HepG2 (cell line): ENCODE measurements around the gene MARCHF6. TPM values are rescaled to one million over a fixed set of nuclear protein-coding genes. Genes with fewer than 3 reads are reported as not detected.

ENCODE experiments used
- ATAC-seq: fragments of 200-7000 bp; cut with Tn5 transposase; 3 replicates; pipeline ENCODE4 v1.9.1; 2020; ENCODE audit warnings: mild to moderate bottlenecking, moderate library complexity
- BruUV-seq: library from RNA; stranded (reverse); fragments of 400-500 nt; replicated peaks from 2 replicates; lab custom pipeline; 2021; lab: Mats Ljungman, UMichigan
- CTCF ChIA-PET: fragments of 300-600 bp; formaldehyde crosslinking; extraction: SDS; loops from one replicate; lab custom pipeline; 2021; ENCODE audit warnings: low total read pairs, inconsistent platforms, low intra/inter-chr PET ratio; lab: Yijun Ruan, JAX
- POLR2A ChIA-PET: fragments of 350-600 bp; sonication (Branson Sonifier 250); formaldehyde crosslinking; loops from one replicate; lab custom pipeline; 2020; ENCODE audit warnings: antibody characterized with exemption, inconsistent platforms; lab: Yijun Ruan, JAX
- DNase-seq: peaks from one replicate; pipeline ENCODE4 v3.0.0-alpha.2; 2015; ENCODE audit warnings: low spot score
- FAIRE-seq: peaks from 3 replicates; lab custom pipeline; 2011; peaks lifted over from hg19 to GRCh38; lab: Jason Lieb, UNC
- H2AFZ ChIP-seq: one replicate; pipeline ENCODE4 v1.6.1; 2011; ENCODE audit warnings: low read length, inconsistent platforms
- H3K27ac ChIP-seq: fragments of 300-600 bp; 3 replicates; pipeline ENCODE4 v1.8.0; 2011; ENCODE audit warnings: mixed run types, mild to moderate bottlenecking, mixed read lengths, low read length, inconsistent platforms; ENCODE audit not compliant: insufficient read depth; ENCODE audit errors: extremely low read length
- H3K27me3 ChIP-seq, 2 experiments: fragments of 200-600 bp in 1 of 2; 2 replicates in 1 of 2; 3 replicates in 1 of 2; pipeline versions ENCODE4 v1.6.0 to v1.8.0; 2011; ENCODE audit warnings: low read length in 2 of 2, mild to moderate bottlenecking in 2 of 2, moderate library complexity in 2 of 2, inconsistent platforms in 1 of 2; ENCODE audit not compliant: insufficient read depth in 2 of 2, control insufficient read depth in 1 of 2
- H3K36me3 ChIP-seq, 2 experiments: fragments of 200-600 bp in 1 of 2; replicated peaks in 1 of 2; 2 replicates in 1 of 2; 3 replicates in 1 of 2; pipeline versions ENCODE4 v1.5.1 to v1.8.0; 2011; ENCODE audit warnings: low read length in 2 of 2, inconsistent platforms in 1 of 2; ENCODE audit not compliant: insufficient read depth in 2 of 2, control insufficient read depth in 1 of 2
- H3K4me1 ChIP-seq: 2 replicates; pipeline ENCODE4 v1.5.1; 2012; ENCODE audit warnings: low read length, inconsistent platforms; ENCODE audit not compliant: insufficient read depth
- H3K4me2 ChIP-seq: 2 replicates; pipeline ENCODE4 v1.6.0; 2011; ENCODE audit warnings: low read depth, low read length, inconsistent platforms
- H3K4me3 ChIP-seq, 3 experiments: fragments of 200-600 bp in 1 of 3; sonication (generic), shearing (Covaris generic) in 1 of 3; replicated peaks in 1 of 3; 2 replicates each; pipeline ENCODE4 v1.5.1; 2011 to 2016; ENCODE audit warnings: low read length in 3 of 3, inconsistent platforms in 2 of 3, low read depth in 2 of 3, mild to moderate bottlenecking in 2 of 3, control low read depth in 1 of 3, mixed read lengths in 1 of 3; ENCODE audit not compliant: insufficient read depth in 1 of 3
- H3K79me2 ChIP-seq: one replicate; pipeline ENCODE4 v1.6.1; 2011; ENCODE audit warnings: low read length, inconsistent platforms; ENCODE audit not compliant: insufficient read depth
- H3K9ac ChIP-seq: 2 replicates; pipeline ENCODE4 v1.6.0; 2011; ENCODE audit warnings: mild to moderate bottlenecking, low read depth, low read length, inconsistent platforms; ENCODE audit not compliant: insufficient read depth
- H3K9me3 ChIP-seq: 2 replicates; pipeline ENCODE4 v1.5.1; 2012; ENCODE audit warnings: mild to moderate bottlenecking, low read length
- H4K20me1 ChIP-seq: 2 replicates; pipeline ENCODE4 v1.6.0; 2011; ENCODE audit warnings: inconsistent platforms, mild to moderate bottlenecking, low read length, moderate library complexity; ENCODE audit not compliant: insufficient read depth
- HES4 ChIP-seq: sonication (generic); formaldehyde crosslinking; IDR thresholded peaks from 2 replicates; pipeline ENCODE4 v1.9.0; 2021; ENCODE audit warnings: mild to moderate bottlenecking, missing genetic modification reagents, borderline replicate concordance
- MEF2D ChIP-seq: sonication (generic); formaldehyde crosslinking; IDR thresholded peaks from 2 replicates; pipeline ENCODE4 v1.5.1; 2020; ENCODE audit warnings: mild to moderate bottlenecking, missing genetic modification reagents
- MIER3 ChIP-seq: IDR thresholded peaks from 2 replicates; pipeline ENCODE4 v1.6.1; 2016; ENCODE audit warnings: missing compliant biosample characterization, borderline replicate concordance
- MTF2 ChIP-seq: sonication (generic); formaldehyde crosslinking; IDR thresholded peaks from 2 replicates; pipeline ENCODE4 v1.5.0; 2020; ENCODE audit warnings: missing genetic modification reagents, borderline replicate concordance
- MXI1 ChIP-seq: IDR thresholded peaks from 3 replicates; pipeline ENCODE4 v1.6.1; 2012; ENCODE audit warnings: low read depth, low read length, inconsistent platforms, borderline replicate concordance
- NFE2 ChIP-seq: sonication (generic); formaldehyde crosslinking; IDR thresholded peaks from 2 replicates; pipeline ENCODE4 v1.4.0; 2020; ENCODE audit warnings: missing genetic modification reagents
- RCOR2 ChIP-seq: IDR thresholded peaks from 2 replicates; pipeline ENCODE4 v1.6.1; 2016; ENCODE audit warnings: missing biosample characterization, missing genetic modification reagents
- RORA ChIP-seq: sonication (generic); formaldehyde crosslinking; IDR thresholded peaks from 2 replicates; pipeline ENCODE4 v1.5.0; 2020; ENCODE audit warnings: mild to moderate bottlenecking, missing genetic modification reagents, moderate library complexity
- SNAI1 ChIP-seq: sonication (generic); formaldehyde crosslinking; IDR thresholded peaks from 2 replicates; pipeline ENCODE4 v1.5.0; 2020; ENCODE audit warnings: mild to moderate bottlenecking, missing genetic modification reagents, borderline replicate concordance
- SOX6 ChIP-seq, 2 experiments: fragments of 450-650 bp in 1 of 2; sonication (generic) in 1 of 2; formaldehyde crosslinking in 1 of 2; IDR thresholded peaks; 2 replicates each; pipeline versions ENCODE4 v1.4.0 to v1.6.1; 2017 to 2020; ENCODE audit warnings: antibody characterized with exemption in 1 of 2, mild to moderate bottlenecking in 1 of 2, missing genetic modification reagents in 1 of 2
- ZNF552 ChIP-seq: sonication (generic); formaldehyde crosslinking; IDR thresholded peaks from 2 replicates; pipeline ENCODE4 v1.9.0; 2022; ENCODE audit warnings: missing genetic modification reagents, mild to moderate bottlenecking, borderline replicate concordance
- ZNF672 ChIP-seq: sonication (generic); formaldehyde crosslinking; IDR thresholded peaks from 2 replicates; pipeline ENCODE4 v1.8.1; 2022; ENCODE audit warnings: missing genetic modification reagents
- ZNF775 ChIP-seq: sonication (generic); formaldehyde crosslinking; IDR thresholded peaks from 2 replicates; pipeline ENCODE4 v1.4.0; 2020; ENCODE audit warnings: missing genetic modification reagents, mild to moderate bottlenecking, moderate library complexity, borderline replicate concordance
- WGBS: methylation state at CpG from one replicate; pipeline ENCODE4 v1.1.6; 2017; ENCODE audit warnings: low lambda C conversion rate; 5-methylcytosine and 5-hydroxymethylcytosine counted together
- in situ Hi-C: cut with HindIII; loops from 2 replicates; pipeline ENCODE4 v1.10.0; 2017; ENCODE audit warnings: low pct_unique_long_range_greater_than_20kb; ENCODE audit not compliant: extremely low pct_ligation_motif_present
- intact Hi-C: fragments of 100-400 bp; cut with micrococcal nuclease; formaldehyde crosslinking; loops from one replicate; pipeline ENCODE4 v1.10.0; 2022; ENCODE audit not compliant: unreplicated experiment
- polyA plus RNA-seq, 8 experiments: library from polyadenylated mRNA; depleted of rRNA in 3 of 8; stranded (reverse) in 7 of 8; unstranded in 1 of 8; fragments of >200 nt; fragmentation: Illumina TruSeq in 4 of 8; extraction: Trizol in 4 of 8; gene quantifications; 2 replicates each; pipeline versions ENCODE4 v1.2.1 to v1.2.3, GENCODE V29; 2011 to 2016; ENCODE audit warnings: low read depth in 4 of 8, missing spikeins in 1 of 8, mixed read lengths in 1 of 8; ENCODE audit not compliant: insufficient read depth in 1 of 8
- total RNA-seq, 5 experiments: library from RNA; depleted of rRNA; stranded (reverse); fragments of >200 nt; fragmentation: Illumina TruSeq; extraction: Trizol; gene quantifications; 2 replicates each; pipeline ENCODE4 v1.2.3, GENCODE V29; 2016; ENCODE audit warnings: low read depth in 1 of 5
- TF ChIP-seq, protein P1 (sequence below): sonication (generic); formaldehyde crosslinking; IDR thresholded peaks from 2 replicates; pipeline ENCODE4 v1.4.0; 2020; ENCODE audit warnings: mild to moderate bottlenecking, missing genetic modification reagents

MARCHF6 gene
- total and polyA plus RNA-seq, 2 of the 13 experiments (the other 11 are each of a cell fraction or from before 2014, with no cell fraction given) = 48.6 to 107 TPM

DNA sequence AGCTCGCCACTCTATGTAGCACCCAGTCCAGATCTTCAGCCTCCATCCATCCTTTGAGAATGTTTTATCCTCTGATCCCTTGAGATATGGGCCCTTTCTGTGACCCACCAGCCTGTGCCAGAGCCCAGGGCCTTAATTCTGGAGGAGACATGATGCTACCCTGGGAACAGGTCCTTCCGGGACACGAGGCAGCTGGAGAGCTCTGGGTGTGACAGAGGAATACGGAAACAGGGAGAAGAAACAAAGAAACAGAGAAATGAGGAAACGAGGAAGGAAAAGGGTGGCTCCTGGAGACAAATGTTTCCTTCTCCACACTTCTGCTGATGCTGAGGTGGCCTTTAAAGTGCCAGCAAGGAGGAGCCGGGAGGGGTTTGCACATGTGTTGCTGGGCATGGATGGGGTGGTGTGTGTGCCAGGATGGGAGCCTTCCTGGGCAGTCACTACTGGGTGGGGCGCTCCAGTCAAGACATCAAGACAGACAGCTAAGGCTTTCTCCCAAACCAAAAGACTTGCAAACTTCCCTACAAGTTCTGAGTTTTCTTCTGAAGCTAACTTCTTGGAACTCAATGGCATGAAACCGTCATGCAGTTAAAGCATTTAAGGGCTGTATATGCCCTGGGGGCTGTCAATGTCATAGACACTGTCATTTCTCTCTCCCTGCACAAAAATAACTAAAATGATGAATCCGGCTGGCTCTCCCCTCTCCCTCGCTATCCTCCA lies 22.8 kb upstream of the MARCHF6 start:
- CTCF ChIA-PET = no interaction called here
- peaks cover 43% of the 10 kb centered on the region for H3K4me1 ChIP-seq
- 78% methylated on average over 10 of the region's 10 CpGs for WGBS
- no peak overlapping the region for H3K4me2 ChIP-seq
- intact Hi-C loops = no loop called here
- ATAC-seq (no peak), DNase-seq (no peak)
- TF ChIP-seq MTF2 (CRISPR knock-in tag) (no peak), ZNF552 (no peak), SNAI1 (CRISPR knock-in tag) (no peak), RORA (CRISPR knock-in tag) (no peak), RCOR2 (CRISPR knock-in tag) (no peak), MEF2D (CRISPR knock-in tag) (no peak), NFE2 (no peak), MIER3 (CRISPR knock-in tag) (no peak), SOX6 (IDR thresholded peaks at IDR 0.05) (no peak), SOX6 (CRISPR knock-in tag; IDR thresholded peaks at IDR 0.05) (no peak), ZNF672 (CRISPR knock-in tag) (no peak), ZNF775 (CRISPR knock-in tag) (no peak), MXI1 (no peak), HES4 (no peak)
- TF ChIP-seq, protein P1, sequence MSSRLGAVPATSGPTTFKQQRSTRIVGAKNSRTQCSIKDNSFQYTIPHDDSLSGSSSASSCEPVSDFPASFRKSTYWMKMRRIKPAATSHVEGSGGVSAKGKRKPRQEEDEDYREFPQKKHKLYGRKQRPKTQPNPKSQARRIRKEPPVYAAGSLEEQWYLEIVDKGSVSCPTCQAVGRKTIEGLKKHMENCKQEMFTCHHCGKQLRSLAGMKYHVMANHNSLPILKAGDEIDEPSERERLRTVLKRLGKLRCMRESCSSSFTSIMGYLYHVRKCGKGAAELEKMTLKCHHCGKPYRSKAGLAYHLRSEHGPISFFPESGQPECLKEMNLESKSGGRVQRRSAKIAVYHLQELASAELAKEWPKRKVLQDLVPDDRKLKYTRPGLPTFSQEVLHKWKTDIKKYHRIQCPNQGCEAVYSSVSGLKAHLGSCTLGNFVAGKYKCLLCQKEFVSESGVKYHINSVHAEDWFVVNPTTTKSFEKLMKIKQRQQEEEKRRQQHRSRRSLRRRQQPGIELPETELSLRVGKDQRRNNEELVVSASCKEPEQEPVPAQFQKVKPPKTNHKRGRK (CRISPR knock-in tag) = no peak
- TF ChIP-seq, all 625 proteins: peak for 0
- in situ Hi-C loops = no loop called here
- Histone ChIP-seq H3K27ac (no peak overlapping the region), H3K9ac (no peak overlapping the region), H3K27me3 (peaks cover 0 to 11% of the 10 kb centered on the region in 2 experiments; a peak in 1 of 5 replicates), H3K36me3 (no peaks in the 10 kb centered on the region), H4K20me1 (no peaks in the 10 kb centered on the region), H3K4me3 (no peak overlapping the region), H3K79me2 (no peaks in the 10 kb centered on the region), H2AFZ (no peak overlapping the region), H3K9me3 (no peaks in the 10 kb centered on the region)
- BruUV-seq = no TSS peak
- no peak for FAIRE-seq
- POLR2A ChIA-PET = interaction anchor here (1.1 to 1.8 kb wide), 2 partner anchors 22 to 23 kb away, joined by 9 to 10 read pairs; partner anchors contain the start of gene MARCHF6
